ENCODE results near the gene DYSF. TPM values are rescaled to one million over a fixed set of nuclear protein-coding genes. Genes with fewer than 3 reads are reported as not detected.
A peak's percentile ranks its signal among the peaks of the same experiment; 100 is the strongest.

DYSF gene
- total RNA-seq, 2 donors from 2014 or later, result 1.4 to 3.1 TPM

GRCh38 chr2:71667256-71668182 is 214.2 kb downstream of the DYSF start:
- Mint-ChIP-seq H3K36me3 (ENCODE audit: low read depth) (no peaks in the 10 kb centered on the region), H3K27ac (no peak overlapping the region), H3K4me3 (no peak overlapping the region), H3K9me3 (no peaks in the 10 kb centered on the region), H3K27me3 (ENCODE audit: insufficient read depth) (no peaks in the 10 kb centered on the region), H3K4me1 (no peaks in the 10 kb centered on the region)
- Histone ChIP-seq H3K9ac (ENCODE audit: extremely low read depth, low read length, poor library complexity, severe bottlenecking) (no peak overlapping the region), H3K36me3 (ENCODE audit: control insufficient read depth, insufficient read depth, low read length) (no peaks in the 10 kb centered on the region), H3K27ac (ENCODE audit: low read depth, low read length) (no peak overlapping the region), H3K4me3 (ENCODE audit: low read length) (no peak overlapping the region), H3K4me1 (ENCODE audit: control insufficient read depth, insufficient read depth, low read length) (no peaks in the 10 kb centered on the region), H3K27me3 (ENCODE audit: control insufficient read depth, insufficient read depth, low read length, poor library complexity, severe bottlenecking) (no peaks in the 10 kb centered on the region), H3K9me3 (ENCODE audit: control insufficient read depth, low read length) (no peaks in the 10 kb centered on the region)
- 88 to 94% methylated on average over 9 to 15 of the region's 15 CpGs for WGBS, 2 experiments (ENCODE audit: insufficient coverage in 1 of 2, insufficient read length in 1 of 2)
- TF ChIP-seq CTCF (conservative IDR thresholded peaks at IDR 0.05), result no peak
- DNase-seq, result peak; percentile 33

- peak; percentile 45 for DNase-seq
- Histone ChIP-seq H3K27ac (ENCODE audit: low read depth, low read length) (no peak overlapping the region), H3K9me3 (ENCODE audit: control insufficient read depth, low read length) (no peaks in the 10 kb centered on the region), H3K9ac (ENCODE audit: extremely low read depth, low read length, poor library complexity, severe bottlenecking) (no peak overlapping the region), H3K27me3 (ENCODE audit: control insufficient read depth, insufficient read depth, low read length, poor library complexity, severe bottlenecking) (no peaks in the 10 kb centered on the region), H3K4me1 (ENCODE audit: control insufficient read depth, insufficient read depth, low read length) (no peaks in the 10 kb centered on the region), H3K36me3 (ENCODE audit: control insufficient read depth, insufficient read depth, low read length) (no peaks in the 10 kb centered on the region), H3K4me3 (ENCODE audit: low read length) (no peak overlapping the region)
- no peak overlapping the region for H3K4me3 Mint-ChIP-seq
- no peaks in the 10 kb centered on the region for H3K36me3 Mint-ChIP-seq (ENCODE audit: low read depth)
- TF ChIP-seq CTCF (conservative IDR thresholded peaks at IDR 0.05), result no peak
- no peaks in the 10 kb centered on the region for H3K4me1 Mint-ChIP-seq
- H3K9me3 Mint-ChIP-seq, result no peaks in the 10 kb centered on the region
- WGBS, 2 experiments (ENCODE audit: insufficient coverage in 1 of 2, insufficient read length in 1 of 2), result 89 to 90% methylated on average over 11 to 17 of the region's 17 CpGs
- H3K27me3 Mint-ChIP-seq (ENCODE audit: insufficient read depth), result no peaks in the 10 kb centered on the region
- no peak overlapping the region for H3K27ac Mint-ChIP-seq
These were observed 215.1 kb downstream of the DYSF start for GRCh38 chr2:71668326-71669057.

- Mint-ChIP-seq H3K4me3 (no peak overlapping the region), H3K4me1 (no peaks in the 10 kb centered on the region), H3K27me3 (ENCODE audit: insufficient read depth) (no peaks in the 10 kb centered on the region), H3K27ac (no peak overlapping the region), H3K9me3 (no peaks in the 10 kb centered on the region), H3K36me3 (ENCODE audit: low read depth) (no peaks in the 10 kb centered on the region)
- no peak overlapping the region for H3K4me3 ChIP-seq (ENCODE audit: low read length)
- no peak overlapping the region for H3K9ac ChIP-seq (ENCODE audit: extremely low read depth, low read length, poor library complexity, severe bottlenecking)
- no peaks in the 10 kb centered on the region for H3K4me1 ChIP-seq (ENCODE audit: control insufficient read depth, insufficient read depth, low read length)
- 91 to 100% methylated on average over 4 to 9 of the region's 9 CpGs for WGBS, 2 experiments (ENCODE audit: insufficient coverage in 1 of 2, insufficient read length in 1 of 2)
- DNase-seq, result peak; percentile 20
- no peaks in the 10 kb centered on the region for H3K27me3 ChIP-seq (ENCODE audit: control insufficient read depth, insufficient read depth, low read length, poor library complexity, severe bottlenecking)
- no peak overlapping the region for H3K27ac ChIP-seq (ENCODE audit: low read depth, low read length)
- TF ChIP-seq CTCF (conservative IDR thresholded peaks at IDR 0.05), result no peak
- no peaks in the 10 kb centered on the region for H3K9me3 ChIP-seq (ENCODE audit: control insufficient read depth, low read length)
- H3K36me3 ChIP-seq (ENCODE audit: control insufficient read depth, insufficient read depth, low read length), result no peaks in the 10 kb centered on the region
These were observed 215.7 kb downstream of the DYSF start for GRCh38 chr2:71669058-71669456.

All from endodermal cell (in vitro differentiated cells).